PC-9 (cell line): ENCODE results near the gene CTNNA3.

Source experiments
- EZH2 ChIP-seq: fragments of 200-600 bp; sonication (generic); IDR thresholded peaks from 2 replicates; pipeline ENCODE4 v1.8.0; 2017; ENCODE audit warnings: antibody characterized with exemption, low read depth
- TF ChIP-seq, protein P1 (sequence below): fragments of 200-600 bp; sonication (generic); conservative IDR thresholded peaks from 2 replicates; pipeline ENCODE4 v1.6.1; 2017; ENCODE audit warnings: mixed run types, antibody characterized with exemption, mild to moderate bottlenecking, moderate library complexity

DNA sequence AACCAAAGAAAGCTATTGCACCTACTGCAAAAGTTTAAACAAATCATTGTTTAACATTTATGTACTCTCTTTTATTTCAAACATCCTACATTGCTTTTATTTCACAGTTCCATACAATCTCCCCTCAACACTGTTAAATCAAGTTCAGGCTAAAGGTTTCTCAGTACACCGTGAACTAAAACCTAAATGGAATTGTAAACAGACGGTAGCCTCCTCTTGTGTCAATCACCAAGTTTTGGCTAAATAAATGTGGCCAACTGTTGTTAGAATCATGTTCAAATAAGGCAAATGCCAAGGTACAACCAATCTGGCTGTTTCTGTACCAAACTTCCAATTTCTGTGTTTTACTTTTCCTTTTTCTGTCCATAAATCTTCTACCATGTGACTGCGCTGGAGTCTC, 1493.9 kb downstream of the CTNNA3 start:
- TF ChIP-seq, protein P1, sequence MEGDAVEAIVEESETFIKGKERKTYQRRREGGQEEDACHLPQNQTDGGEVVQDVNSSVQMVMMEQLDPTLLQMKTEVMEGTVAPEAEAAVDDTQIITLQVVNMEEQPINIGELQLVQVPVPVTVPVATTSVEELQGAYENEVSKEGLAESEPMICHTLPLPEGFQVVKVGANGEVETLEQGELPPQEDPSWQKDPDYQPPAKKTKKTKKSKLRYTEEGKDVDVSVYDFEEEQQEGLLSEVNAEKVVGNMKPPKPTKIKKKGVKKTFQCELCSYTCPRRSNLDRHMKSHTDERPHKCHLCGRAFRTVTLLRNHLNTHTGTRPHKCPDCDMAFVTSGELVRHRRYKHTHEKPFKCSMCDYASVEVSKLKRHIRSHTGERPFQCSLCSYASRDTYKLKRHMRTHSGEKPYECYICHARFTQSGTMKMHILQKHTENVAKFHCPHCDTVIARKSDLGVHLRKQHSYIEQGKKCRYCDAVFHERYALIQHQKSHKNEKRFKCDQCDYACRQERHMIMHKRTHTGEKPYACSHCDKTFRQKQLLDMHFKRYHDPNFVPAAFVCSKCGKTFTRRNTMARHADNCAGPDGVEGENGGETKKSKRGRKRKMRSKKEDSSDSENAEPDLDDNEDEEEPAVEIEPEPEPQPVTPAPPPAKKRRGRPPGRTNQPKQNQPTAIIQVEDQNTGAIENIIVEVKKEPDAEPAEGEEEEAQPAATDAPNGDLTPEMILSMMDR = no peak
- TF ChIP-seq EZH2 = no peak
